HepG2 (cell line): Measurements from ENCODE around the gene RBM18. TPM values are rescaled to one million over a fixed set of nuclear protein-coding genes. Genes with fewer than 3 reads are reported as not detected.

Experiments used
- BHLHE40 ChIP-seq: IDR thresholded peaks from 2 replicates; pipeline ENCODE4 v1.6.1; 2011; ENCODE audit warnings: low read length, improper control_type of control experiment
- FOXC1 ChIP-seq: sonication (generic); formaldehyde crosslinking; IDR thresholded peaks from 2 replicates; pipeline ENCODE4 v1.8.0; 2022; ENCODE audit warnings: mild to moderate bottlenecking, missing genetic modification reagents, borderline replicate concordance
- ISX ChIP-seq: sonication (generic); formaldehyde crosslinking; conservative IDR thresholded peaks from 2 replicates; pipeline ENCODE4 v1.5.0; 2020; ENCODE audit warnings: missing genetic modification reagents
- KAT2B ChIP-seq: fragments of 150-350 bp; IDR thresholded peaks from 2 replicates; pipeline ENCODE4 v1.6.1; 2014; ENCODE audit warnings: low read depth, low read length, borderline replicate concordance
- KLF12 ChIP-seq: sonication (generic); formaldehyde crosslinking; IDR thresholded peaks from 2 replicates; pipeline ENCODE4 v1.4.0; 2020; ENCODE audit warnings: missing genetic modification reagents, borderline replicate concordance
- MED1 ChIP-seq: sonication (generic); formaldehyde crosslinking; IDR thresholded peaks from 2 replicates; pipeline ENCODE4 v1.4.0; 2020; ENCODE audit warnings: missing genetic modification reagents
- NFKB2 ChIP-seq: sonication (generic); formaldehyde crosslinking; IDR thresholded peaks from 2 replicates; pipeline ENCODE4 v1.4.0; 2020; ENCODE audit warnings: missing genetic modification reagents, borderline replicate concordance
- PAXIP1 ChIP-seq: sonication (generic); formaldehyde crosslinking; conservative IDR thresholded peaks from 2 replicates; pipeline ENCODE4 v1.4.0; 2020; ENCODE audit warnings: mild to moderate bottlenecking, missing genetic modification reagents, moderate library complexity
- TCF12 ChIP-seq, 2 experiments: fragments of 450-650 bp in 1 of 2; sonication (generic) in 1 of 2; formaldehyde crosslinking in 1 of 2; IDR thresholded peaks; 2 replicates each; pipeline versions ENCODE4 v1.6.1 to v1.8.0; 2017 to 2022; ENCODE audit warnings: antibody characterized with exemption in 1 of 2, mild to moderate bottlenecking in 1 of 2, missing genetic modification reagents in 1 of 2, moderate library complexity in 1 of 2
- ZBTB2 ChIP-seq: sonication (generic); formaldehyde crosslinking; IDR thresholded peaks from 2 replicates; pipeline ENCODE4 v1.8.0; 2022; ENCODE audit warnings: low read depth, missing genetic modification reagents
- ZNF512 ChIP-seq: sonication (generic); formaldehyde crosslinking; IDR thresholded peaks from 2 replicates; pipeline ENCODE4 v1.4.0; 2020; ENCODE audit warnings: mild to moderate bottlenecking, missing genetic modification reagents
- ZNF513 ChIP-seq: sonication (generic); formaldehyde crosslinking; conservative IDR thresholded peaks from 2 replicates; pipeline ENCODE4 v1.5.0; 2020; ENCODE audit warnings: missing genetic modification reagents
- ZNF646 ChIP-seq: sonication (generic); formaldehyde crosslinking; IDR thresholded peaks from 2 replicates; pipeline ENCODE4 v1.9.0; 2021; ENCODE audit warnings: mild to moderate bottlenecking, missing genetic modification reagents
- polyA plus RNA-seq, 8 experiments: library from polyadenylated mRNA; depleted of rRNA in 3 of 8; stranded (reverse) in 7 of 8; unstranded in 1 of 8; fragments of >200 nt; fragmentation: Illumina TruSeq in 4 of 8; extraction: Trizol in 4 of 8; gene quantifications; 2 replicates each; pipeline versions ENCODE4 v1.2.1 to v1.2.3, GENCODE V29; 2011 to 2016; ENCODE audit warnings: low read depth in 4 of 8, missing spikeins in 1 of 8, mixed read lengths in 1 of 8; ENCODE audit not compliant: insufficient read depth in 1 of 8
- total RNA-seq, 5 experiments: library from RNA; depleted of rRNA; stranded (reverse); fragments of >200 nt; fragmentation: Illumina TruSeq; extraction: Trizol; gene quantifications; 2 replicates each; pipeline ENCODE4 v1.2.3, GENCODE V29; 2016; ENCODE audit warnings: low read depth in 1 of 5

Gene RBM18
- total and polyA plus RNA-seq, 2 of the 13 experiments (the other 11 are each of a cell fraction or from before 2014, with no cell fraction given): 12.6 to 16.6 TPM

GRCh38 chr9:122265149-122265915 lies 692 bp upstream of the RBM18 start (continued):
- TF ChIP-seq TCF12 (IDR thresholded peaks at IDR 0.05): no peak
- no peak for TF ChIP-seq TCF12 (CRISPR knock-in tag; IDR thresholded peaks at IDR 0.05)
- no peak for TF ChIP-seq ISX (CRISPR knock-in tag)
- no peak for TF ChIP-seq ZNF646 (CRISPR knock-in tag)
- TF ChIP-seq NFKB2 (CRISPR knock-in tag): no peak
- peak; percentile 75 for TF ChIP-seq BHLHE40
- no peak for TF ChIP-seq FOXC1 (CRISPR knock-in tag)
- TF ChIP-seq ZNF512 (CRISPR knock-in tag): no peak
- TF ChIP-seq KAT2B: no peak
- TF ChIP-seq KLF12 (CRISPR knock-in tag): no peak
- TF ChIP-seq ZBTB2 (CRISPR knock-in tag): no peak
- TF ChIP-seq PAXIP1: no peak
- TF ChIP-seq ZNF513 (CRISPR knock-in tag): no peak
- no peak for TF ChIP-seq MED1 (CRISPR knock-in tag)
